Endothelial cell of umbilical vein (primary cell): Measurements from ENCODE around the gene KLHL6. TPM values are rescaled to one million over a fixed set of nuclear protein-coding genes. Genes with fewer than 3 reads are reported as not detected.

Experiments
- BruUV-seq: library from RNA; stranded (reverse); fragments of 400-500 nt; replicated peaks from 2 replicates; lab custom pipeline; 2021; lab: Mats Ljungman, UMichigan
- CTCF ChIA-PET: fragments of 300-600, 350-600 bp; sonication (Branson Sonifier 250); formaldehyde crosslinking; loops from one replicate; lab custom pipeline; 2021; ENCODE audit warnings: antibody characterized with exemption, inconsistent platforms; lab: Charles Lee
- POLR2A ChIA-PET: fragments of 300-600, 350-600 bp; sonication (Branson Sonifier 250); formaldehyde crosslinking; loops from one replicate; lab custom pipeline; 2021; ENCODE audit warnings: antibody characterized with exemption, inconsistent platforms; lab: Charles Lee
- DNase-seq: peaks from one replicate; pipeline ENCODE4 v3.0.0-alpha.2; 2011; ENCODE audit warnings: low read depth, low spot score
- FAIRE-seq: peaks from 2 replicates; lab custom pipeline; 2011; peaks lifted over from hg19 to GRCh38; lab: Jason Lieb, UNC
- H2AFZ ChIP-seq: 2 replicates; pipeline ENCODE4 v1.6.0; 2012; ENCODE audit warnings: low read depth, low read length, control low read depth, inconsistent platforms
- H3K27ac ChIP-seq: 2 replicates; pipeline ENCODE4 v1.5.1; 2011; ENCODE audit warnings: low read depth, mild to moderate bottlenecking, control low read depth, low read length, moderate library complexity; ENCODE audit not compliant: insufficient read depth
- H3K27me3 ChIP-seq, 2 experiments: 2 replicates each; pipeline versions ENCODE4 v1.6.0 to v1.6.1; 2011; ENCODE audit warnings: low read length in 2 of 2, mixed read lengths in 1 of 2; ENCODE audit not compliant: control insufficient read depth in 2 of 2, insufficient read depth in 2 of 2
- H3K36me3 ChIP-seq, 2 experiments: 2 replicates in 1 of 2; 3 replicates in 1 of 2; pipeline ENCODE4 v1.5.1; 2011; ENCODE audit warnings: low read length in 2 of 2, mild to moderate bottlenecking in 1 of 2, moderate library complexity in 1 of 2; ENCODE audit not compliant: control insufficient read depth in 2 of 2, insufficient read depth in 2 of 2; ENCODE audit errors: extremely low read depth in 1 of 2
- H3K4me1 ChIP-seq: 3 replicates; pipeline ENCODE4 v1.5.1; 2011; ENCODE audit warnings: mild to moderate bottlenecking, low read length; ENCODE audit not compliant: control insufficient read depth, insufficient read depth; ENCODE audit errors: extremely low read depth
- H3K4me2 ChIP-seq: 2 replicates; pipeline ENCODE4 v1.6.1; 2011; ENCODE audit warnings: low read length, control low read depth, mixed read lengths; ENCODE audit not compliant: insufficient read depth
- H3K4me3 ChIP-seq, 3 experiments: fragments of 200-600 bp in 1 of 3; sonication (generic), shearing (Covaris generic) in 1 of 3; replicated peaks in 1 of 3; 2 replicates each; pipeline ENCODE4 v1.5.1; 2011 to 2016; ENCODE audit warnings: control low read depth in 3 of 3, low read length in 3 of 3, mild to moderate bottlenecking in 2 of 3, inconsistent platforms in 1 of 3, low read depth in 1 of 3, moderate library complexity in 1 of 3; ENCODE audit not compliant: insufficient read depth in 1 of 3
- H3K79me2 ChIP-seq: 2 replicates; pipeline ENCODE4 v1.6.0; 2012; ENCODE audit warnings: low read length, inconsistent platforms; ENCODE audit not compliant: control insufficient read depth, insufficient read depth
- H3K9ac ChIP-seq: replicated peaks from 2 replicates; pipeline ENCODE3; 2011; ENCODE audit warnings: low read length, control low read depth; ENCODE audit not compliant: insufficient read depth; ENCODE audit errors: extremely low read depth
- H3K9me1 ChIP-seq: replicated peaks from 3 replicates; pipeline ENCODE4 v1.6.0; 2011; ENCODE audit warnings: mild to moderate bottlenecking, low read length; ENCODE audit not compliant: control insufficient read depth, insufficient read depth; ENCODE audit errors: extremely low read depth
- H3K9me3 ChIP-seq: replicated peaks from 2 replicates; pipeline ENCODE4 v1.5.1; 2012; ENCODE audit warnings: low read length, inconsistent platforms; ENCODE audit not compliant: control insufficient read depth, insufficient read depth
- H4K20me1 ChIP-seq: replicated peaks from 2 replicates; pipeline ENCODE3; 2011; ENCODE audit warnings: mild to moderate bottlenecking, low read length; ENCODE audit not compliant: control insufficient read depth, insufficient read depth; ENCODE audit errors: extremely low read depth
- CTCF ChIP-seq, 2 donors: IDR thresholded peaks; 1 replicate in 1 of 2; 2 replicates in 1 of 2; pipeline ENCODE4 v1.5.1; 2011; ENCODE audit warnings: low read length in 2 of 2, mild to moderate bottlenecking in 2 of 2, moderate library complexity in 2 of 2, control low read depth in 1 of 2, inconsistent platforms in 1 of 2, low read depth in 1 of 2; ENCODE audit not compliant: insufficient read depth in 1 of 2; ENCODE audit errors: extremely low read depth in 1 of 2
- EZH2 ChIP-seq: IDR thresholded peaks from 2 replicates; pipeline ENCODE4 v1.6.1; 2012; ENCODE audit warnings: borderline replicate concordance, low read depth, mild to moderate bottlenecking, moderate library complexity, low read length, inconsistent platforms; ENCODE audit not compliant: severe bottlenecking
- FOS ChIP-seq: IDR thresholded peaks from 2 replicates; pipeline ENCODE4 v1.6.1; 2011; ENCODE audit warnings: mild to moderate bottlenecking, low read length, moderate library complexity, borderline replicate concordance; ENCODE audit not compliant: insufficient read depth
- GATA2 ChIP-seq: IDR thresholded peaks from 2 replicates; pipeline ENCODE4 v1.7.0; 2011; ENCODE audit warnings: low read depth, mild to moderate bottlenecking, moderate library complexity, mixed read lengths, low read length; ENCODE audit not compliant: insufficient read length, insufficient read depth
- JUN ChIP-seq: IDR thresholded peaks from 2 replicates; pipeline ENCODE4 v1.6.1; 2011; ENCODE audit warnings: borderline replicate concordance, low read depth; ENCODE audit not compliant: insufficient read length, insufficient read depth
- MAX ChIP-seq: IDR thresholded peaks from 2 replicates; pipeline ENCODE4 v1.6.1; 2011; ENCODE audit not compliant: insufficient read depth, insufficient read length
- MYC ChIP-seq: IDR thresholded peaks from one replicate; pipeline ENCODE4 v1.6.1; 2011; ENCODE audit warnings: mild to moderate bottlenecking, low read depth, low read length
- POLR2A ChIP-seq: IDR thresholded peaks from 2 replicates; pipeline ENCODE4 v1.6.1; 2012; ENCODE audit warnings: low read depth, mild to moderate bottlenecking, control low read depth, low read length
- POLR2AphosphoS5 ChIP-seq: IDR thresholded peaks from 2 replicates; pipeline ENCODE4 v1.6.1; 2012; ENCODE audit warnings: low read depth, mild to moderate bottlenecking, control low read depth, low read length, moderate library complexity; ENCODE audit not compliant: insufficient read depth
- dilution Hi-C: fragments of 300-500 bp; cut with MboI; formaldehyde crosslinking; loops from one replicate; pipeline ENCODE4 v1.15.0; 2019; ENCODE audit warnings: low sequenced_read_pairs; ENCODE audit not compliant: extremely low pct_ligation_motif_present
- intact Hi-C: fragments of 100-400 bp; cut with micrococcal nuclease; formaldehyde crosslinking; loops from one replicate; pipeline ENCODE4 v1.10.0; 2022
- polyA plus RNA-seq, 4 experiments: library from polyadenylated mRNA; depleted of rRNA in 3 of 4; stranded (reverse) in 3 of 4; unstranded in 1 of 4; fragments of >200 nt; gene quantifications; 2 replicates each; pipeline versions ENCODE4 v1.2.1 to v1.2.3, GENCODE V29; 2011 to 2012; ENCODE audit warnings: missing spikeins in 1 of 4
- small RNA-seq: library from RNA; depleted of rRNA; stranded (forward); fragments of <200 nt; gene quantifications from one replicate; pipeline ENCODE3, GENCODE V24; 2012; ENCODE audit warnings: low replicate concordance, low read depth; ENCODE audit not compliant: insufficient read depth, insufficient read length
- total RNA-seq: library from RNA; stranded (reverse); gene quantifications from 2 replicates; pipeline ENCODE4 v1.2.3, GENCODE V29; 2021

KLHL6 gene
- total and polyA plus RNA-seq, 2 donors (not counting 3 experiments of a cell fraction or from before 2014, with no cell fraction given), result 5.7 to 12.6 TPM

DNA sequence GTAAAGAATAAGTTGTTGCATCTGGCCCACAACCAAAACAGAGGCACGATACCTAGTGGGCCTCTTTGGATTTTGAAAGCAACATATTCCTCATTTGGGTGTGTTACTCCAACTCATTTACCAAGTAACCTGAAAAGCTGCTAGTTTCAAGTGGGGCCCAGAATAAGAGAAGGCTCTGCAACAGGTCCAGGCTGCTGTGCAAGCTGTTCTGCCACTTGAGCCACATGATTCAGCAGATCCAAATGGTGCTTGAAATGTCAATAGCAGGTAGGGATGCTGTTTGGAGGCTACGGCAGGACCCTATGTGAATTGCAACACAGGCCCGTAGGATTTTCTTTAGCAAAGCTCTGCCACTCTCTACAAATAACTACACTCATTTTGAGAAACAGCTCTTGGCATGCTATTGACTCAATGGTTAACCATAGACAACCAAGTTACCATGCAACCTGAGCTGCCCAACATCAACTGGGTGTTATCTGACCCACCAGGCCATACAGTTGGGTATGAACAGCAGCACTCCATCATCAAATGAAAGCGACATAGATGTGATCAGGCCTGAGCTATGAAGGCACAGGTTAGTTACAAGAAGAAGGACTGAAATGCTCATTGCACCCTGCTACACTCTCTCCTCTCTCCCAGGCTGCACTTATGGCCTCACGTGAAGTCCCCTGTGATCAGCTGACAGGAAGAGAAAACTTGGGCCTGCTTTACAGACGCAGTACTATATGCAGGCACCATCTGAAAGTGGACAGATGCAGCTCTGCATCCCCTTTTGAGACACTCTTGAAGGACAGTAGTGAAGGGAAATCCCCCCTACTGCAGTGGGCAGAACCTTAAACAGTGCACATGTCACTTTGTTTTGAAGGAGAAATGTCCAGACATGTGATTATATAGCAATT lies 117.6 kb downstream of the KLHL6 start:
- H3K27me3 ChIP-seq, result peaks cover 9 to 12% of the 10 kb centered on the region in 2 experiments
- no peak overlapping the region for H3K4me2 ChIP-seq
- no peak overlapping the region for H3K9ac ChIP-seq
- H3K9me1 ChIP-seq, result no peaks in the 10 kb centered on the region
- no peak overlapping the region for H3K27ac ChIP-seq
- no peak overlapping the region for H2AFZ ChIP-seq
- intact Hi-C loops (no loop called here), dilution Hi-C loops (no loop called here)
- ChIA-PET POLR2A (no interaction called here), CTCF (interaction anchor here (0.7 kb wide), 1 partner anchor 12 kb away, joined by 3 read pairs; no protein-coding TSS in a partner anchor)
- no peaks in the 10 kb centered on the region for H3K9me3 ChIP-seq
- H3K36me3 ChIP-seq, result no peaks in the 10 kb centered on the region
- FAIRE-seq, result no peak
- DNase-seq, result no peak
- H3K4me1 ChIP-seq, result no peaks in the 10 kb centered on the region
- no peak overlapping the region for H3K4me3 ChIP-seq
- TF ChIP-seq FOS, result no peak
- TF ChIP-seq GATA2, result no peak
- TF ChIP-seq EZH2, result no peak
- TF ChIP-seq MYC, result no peak
- no peak for TF ChIP-seq POLR2A
- no peak for TF ChIP-seq JUN
- no peak for TF ChIP-seq POLR2AphosphoS5
- TF ChIP-seq CTCF (IDR thresholded peaks at IDR 0.05; ENCODE audit: extremely low read depth in 1 of 2, insufficient read depth in 1 of 2, low read depth in 1 of 2, low read length in 2 of 2), result no peak
- no peak for TF ChIP-seq MAX
- BruUV-seq, result no TSS peak
- no peaks in the 10 kb centered on the region for H4K20me1 ChIP-seq
- no peaks in the 10 kb centered on the region for H3K79me2 ChIP-seq

Small RNA genes lying within 50 kb of the gene (small RNA-seq; reads per million reads assigned to genes)
- gene RF00092 (not detected), gene RF00394 (not detected), gene RF01241 (1.5 reads per million), gene SNORA63D (1.5 reads per million)

Other genes starting within 250 kb of the KLHL6 start
- 0.99 and 1.1 TPM in 2 replicates for gene MCF2L2, start 127.1 kb downstream of the KLHL6 start, total RNA-seq
- 0.15 and 0.41 TPM in 2 replicates for gene MCF2L2, start 127.1 kb downstream of the KLHL6 start, polyA plus RNA-seq
- gene KLHL24, start 79.9 kb upstream of the KLHL6 start, total RNA-seq, result 45.8 and 46.2 TPM in 2 replicates
- 14.0 and 18.0 TPM in 2 replicates for gene KLHL24, start 79.9 kb upstream of the KLHL6 start, polyA plus RNA-seq
- gene YEATS2, start 142.1 kb upstream of the KLHL6 start, total RNA-seq, result 59.1 and 59.9 TPM in 2 replicates
- gene YEATS2, start 142.1 kb upstream of the KLHL6 start, polyA plus RNA-seq, result 30.2 and 31.0 TPM in 2 replicates